Right hindlimb (tissue), 1 donor: ENCODE results near the gene FZD10.
A peak's percentile ranks its signal among the peaks of the same experiment; 100 is the strongest.

Source experiments
- DNase-seq: peaks from one replicate; pipeline ENCODE4 v3.0.0-alpha.2; 2018

The FZD10 gene

GRCh38 chr12:130162267-130162666, at the start of gene FZD10:
TSS of gene FZD10 (plus strand) at chr12:130162464. CDS start at chr12:130162943, 479 bp downstream.
- peak; percentile 85 for DNase-seq

- no peak for DNase-seq
Measured at GRCh38 chr12:130114952-130115351, 47.3 kb upstream of the FZD10 start.

DNA sequence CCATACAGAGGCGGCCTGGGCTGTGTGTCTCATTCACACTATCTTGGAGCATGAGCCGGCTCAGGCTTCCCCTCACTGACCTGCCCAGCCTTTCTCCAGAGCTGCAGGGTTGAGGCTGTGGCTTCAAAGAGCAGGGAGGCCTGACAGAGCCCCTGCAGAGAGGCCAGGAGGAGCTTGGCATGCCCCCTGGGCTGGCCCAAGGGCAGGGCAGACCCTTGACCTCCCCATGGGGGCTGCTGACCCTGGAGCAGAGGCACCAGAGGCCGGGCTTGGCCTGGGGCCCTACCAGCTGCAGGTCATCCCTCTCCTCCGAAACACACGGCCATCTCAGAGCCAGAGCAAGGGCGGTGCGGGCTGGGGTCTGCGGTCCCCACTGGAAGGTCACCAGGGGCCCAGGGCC, 46.6 kb upstream of the FZD10 start:
- no peak for DNase-seq

DNA sequence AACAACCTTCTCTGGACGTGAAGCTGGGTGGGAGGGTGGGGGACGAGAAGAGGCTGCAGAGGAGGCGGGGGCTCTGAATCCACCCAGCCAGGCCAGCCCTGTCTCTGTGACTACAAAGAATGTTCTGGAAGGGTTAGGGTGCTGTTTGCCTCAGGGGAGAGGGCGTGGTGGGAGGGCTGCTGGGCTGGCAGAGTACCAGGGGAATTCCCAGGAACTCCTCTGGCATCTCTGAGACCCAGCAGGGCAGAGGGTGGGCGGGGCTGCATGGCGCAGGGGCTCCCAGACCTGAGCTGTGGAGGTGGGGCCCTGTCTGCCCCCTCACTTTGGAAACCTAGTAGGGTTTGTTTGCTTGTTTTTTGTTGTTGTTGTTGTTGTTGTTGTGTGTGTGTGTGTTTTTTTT, 45.5 kb upstream of the FZD10 start:
- DNase-seq, result no peak

GRCh38 chr12:130117233-130117632, 45.0 kb upstream of the FZD10 start:
- DNase-seq, result no peak

DNA sequence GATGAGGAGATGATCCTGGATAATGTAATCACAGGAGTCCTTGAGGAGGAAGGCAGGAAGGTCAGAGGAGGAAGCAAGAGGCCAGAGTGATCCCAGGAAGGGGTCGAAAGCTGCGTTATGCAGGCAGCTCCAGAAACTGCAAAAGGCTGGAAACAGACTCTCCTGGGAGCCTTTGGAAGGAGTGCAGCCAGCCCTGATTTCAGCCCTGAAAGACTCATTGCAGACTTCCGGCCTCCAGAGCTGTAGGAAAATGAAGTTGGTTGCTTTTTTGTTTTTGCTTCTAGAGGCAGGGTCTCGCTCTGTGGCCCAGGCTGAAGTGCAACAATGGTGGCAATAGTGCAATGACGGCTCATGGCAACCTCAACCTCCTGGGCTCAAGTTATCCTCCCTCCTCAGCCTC, 44.6 kb upstream of the FZD10 start:
- DNase-seq, result peak; percentile 69

DNA sequence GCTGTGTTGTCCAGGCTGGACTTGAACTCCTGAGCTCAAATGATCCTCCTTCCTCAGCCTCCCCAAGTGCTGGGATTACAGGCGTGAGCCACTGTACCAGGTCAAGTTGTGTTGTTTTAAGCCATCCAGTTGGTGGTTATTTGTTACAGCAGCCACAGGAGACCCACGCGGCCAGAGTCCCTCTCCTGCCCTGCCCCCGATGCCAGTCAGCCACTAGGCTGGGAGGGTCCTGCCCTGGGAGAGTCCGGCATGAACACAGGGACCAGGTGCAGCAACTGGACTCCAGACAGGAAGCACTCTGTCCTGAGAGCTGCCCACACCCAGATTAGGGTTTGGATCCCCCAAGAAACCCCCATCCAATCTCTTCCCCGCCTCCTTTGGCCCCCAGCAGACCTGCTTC, 44.1 kb upstream of the FZD10 start:
- DNase-seq, result no peak

DNA sequence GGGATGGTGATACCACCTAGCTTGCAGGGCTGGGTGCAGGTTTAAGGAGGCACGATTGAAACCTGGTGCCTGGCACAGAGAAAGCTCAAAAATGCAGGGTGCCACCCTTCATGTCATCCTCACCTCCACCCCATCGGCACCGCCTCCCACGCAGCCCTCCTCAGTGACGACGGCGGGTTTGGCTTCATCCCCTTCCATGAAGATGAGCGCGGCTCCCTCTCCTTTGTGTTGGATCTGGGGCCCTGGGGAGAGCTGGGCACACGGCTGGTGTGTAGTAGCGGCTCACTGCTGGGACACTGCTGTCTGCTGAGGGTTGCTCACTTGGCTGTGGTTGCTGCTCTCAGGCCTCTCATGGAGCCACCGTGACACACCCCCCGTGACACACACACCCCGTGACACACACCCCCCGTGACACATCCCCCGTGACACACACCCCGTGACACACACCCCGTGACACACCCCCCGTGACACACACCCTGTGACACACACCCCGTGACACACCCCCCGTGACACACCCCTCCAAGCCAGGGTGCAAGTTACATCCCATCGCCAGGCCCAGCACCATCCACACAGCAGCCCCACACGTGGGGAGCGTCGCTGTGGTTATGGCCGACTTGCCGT, 42.9 kb upstream of the FZD10 start:
- no peak for DNase-seq

DNA sequence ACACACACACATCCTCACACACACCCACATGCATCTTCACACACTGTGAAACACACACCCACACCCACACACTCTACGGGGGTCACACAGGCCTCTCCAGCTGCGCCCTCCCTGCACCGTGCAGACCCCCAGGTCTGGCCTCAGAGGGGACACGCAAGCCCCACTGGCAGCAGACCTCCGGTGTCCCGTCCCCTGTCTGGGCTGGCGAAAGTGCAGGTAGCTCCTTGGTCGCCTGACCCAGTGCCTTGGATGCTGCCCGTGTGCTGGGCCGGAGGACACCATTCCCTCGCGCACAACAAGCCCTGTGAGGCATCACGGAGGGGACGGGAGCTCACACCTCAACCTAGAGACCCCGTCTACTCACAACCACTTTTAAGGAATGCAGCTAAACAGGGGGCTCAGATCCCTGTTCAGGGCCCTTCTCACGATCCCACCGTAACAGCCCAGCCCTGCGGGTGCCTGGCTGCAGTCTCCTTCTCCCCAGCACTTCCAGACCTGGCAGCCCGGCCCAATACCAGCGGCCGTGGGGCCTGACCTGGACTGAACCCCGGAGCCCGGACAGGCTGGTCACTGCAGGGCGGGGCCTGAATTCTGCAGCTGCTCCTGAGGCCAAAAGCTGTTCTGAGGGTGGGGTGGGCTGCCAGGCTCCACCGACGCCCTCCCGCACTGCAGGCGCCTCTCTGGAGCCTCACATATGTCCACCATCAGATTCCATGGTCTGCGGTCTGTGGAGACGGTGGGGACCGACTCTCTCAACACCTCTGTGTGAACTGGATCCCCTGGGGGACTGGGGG, 42.1 kb upstream of the FZD10 start:
- peak; percentile 45 for DNase-seq

- DNase-seq, result peak; percentile 31
Measured at GRCh38 chr12:130121226-130122000, 40.9 kb upstream of the FZD10 start.

- no peak for DNase-seq
Measured at GRCh38 chr12:130122356-130122755, 39.9 kb upstream of the FZD10 start.

- DNase-seq, result no peak
Measured at GRCh38 chr12:130124106-130124505, 38.2 kb upstream of the FZD10 start.

DNA sequence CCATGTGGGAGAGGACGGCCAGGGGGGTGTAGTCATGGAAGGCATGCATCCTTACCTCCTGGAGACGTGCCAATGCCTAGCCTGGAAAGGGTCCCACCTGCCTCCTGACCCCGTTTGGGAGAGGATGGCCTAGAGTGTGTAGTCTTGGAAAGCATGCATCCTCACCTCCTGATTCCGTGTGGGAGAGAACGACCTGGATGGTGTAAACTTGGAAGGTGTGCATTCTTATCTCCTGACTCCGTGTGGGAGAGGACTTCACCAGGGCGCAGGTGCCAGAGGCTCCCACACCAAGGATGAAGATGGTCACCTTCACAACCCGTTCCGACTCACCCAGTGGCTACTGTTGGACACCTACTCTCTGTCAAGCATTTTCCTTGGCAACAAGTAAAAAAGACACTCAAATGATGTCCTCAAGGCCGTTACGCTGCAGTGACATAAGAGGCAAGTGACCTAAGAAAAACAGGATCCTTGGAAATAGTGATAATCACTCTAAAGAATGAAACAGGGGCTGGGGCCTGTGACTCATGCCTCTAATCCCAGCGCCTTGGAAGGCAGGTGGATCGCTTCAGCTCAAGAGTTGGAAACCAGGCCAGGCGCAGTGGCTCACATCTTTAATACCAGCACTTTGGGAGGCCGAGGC, 37.5 kb upstream of the FZD10 start:
- no peak for DNase-seq

- peak; percentile 52 for DNase-seq
Measured at GRCh38 chr12:130126023-130126432, 36.2 kb upstream of the FZD10 start.

DNA sequence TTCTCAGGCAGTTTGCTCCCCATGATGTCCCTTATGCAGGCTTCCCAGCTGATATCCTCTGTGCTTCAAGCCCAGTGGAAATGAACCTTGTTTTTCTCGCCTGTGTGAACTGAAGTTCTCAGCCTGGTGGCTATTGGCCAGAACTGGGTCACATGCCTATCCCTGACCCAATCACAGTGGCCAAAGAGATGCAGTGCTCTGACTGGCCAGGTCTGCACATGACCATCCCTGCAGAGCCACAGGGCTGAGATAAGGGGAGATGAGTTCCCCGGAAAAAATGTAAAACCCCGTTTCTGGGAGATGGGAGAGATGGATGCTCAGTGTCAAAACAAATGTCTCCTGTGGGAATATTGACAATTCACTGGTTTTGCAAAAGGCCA, 34.7 kb upstream of the FZD10 start:
- DNase-seq, result peak; percentile 44

DNA sequence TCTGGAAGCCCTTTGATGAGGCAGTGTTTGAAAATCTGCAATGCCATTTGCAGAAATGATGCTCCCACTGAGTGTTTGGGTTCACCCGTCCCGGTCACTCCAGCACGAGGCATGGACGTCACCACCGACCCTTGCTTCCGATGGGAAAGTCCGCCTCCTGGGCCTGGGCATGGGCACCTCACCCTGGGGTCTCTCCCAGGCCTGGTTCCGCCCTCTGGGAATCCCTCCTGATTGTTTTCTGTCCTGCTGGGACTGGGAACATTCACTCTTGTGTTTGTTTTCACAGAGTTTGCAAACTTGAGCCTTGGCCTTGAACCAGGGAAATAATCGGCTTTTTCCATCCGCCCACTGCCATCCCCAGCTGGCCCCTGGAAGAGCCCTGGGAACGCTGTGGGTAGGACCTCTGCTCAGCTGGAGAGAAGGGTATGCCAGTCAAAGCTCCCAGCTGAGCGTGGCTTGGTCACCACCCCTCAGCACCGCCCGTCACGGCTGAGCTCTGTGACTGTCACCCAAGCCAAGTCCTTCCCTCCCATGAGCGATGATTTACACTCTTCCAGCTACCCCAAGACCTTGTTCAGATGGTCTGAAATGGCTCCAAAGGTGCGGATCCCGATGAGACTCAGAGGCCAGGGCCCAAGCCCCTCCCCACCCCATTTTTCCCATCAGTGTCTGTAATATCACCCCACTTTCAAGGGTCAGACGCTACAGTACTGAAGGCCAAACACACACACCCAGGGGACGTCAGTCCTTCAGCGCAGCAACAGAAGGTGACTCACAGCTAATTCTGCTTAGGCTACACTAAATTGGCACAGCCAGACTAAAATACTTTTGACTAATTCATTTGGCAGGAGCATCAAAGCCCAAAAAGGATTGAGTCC, 34.1 kb upstream of the FZD10 start:
- DNase-seq, result peak; percentile 55

DNA sequence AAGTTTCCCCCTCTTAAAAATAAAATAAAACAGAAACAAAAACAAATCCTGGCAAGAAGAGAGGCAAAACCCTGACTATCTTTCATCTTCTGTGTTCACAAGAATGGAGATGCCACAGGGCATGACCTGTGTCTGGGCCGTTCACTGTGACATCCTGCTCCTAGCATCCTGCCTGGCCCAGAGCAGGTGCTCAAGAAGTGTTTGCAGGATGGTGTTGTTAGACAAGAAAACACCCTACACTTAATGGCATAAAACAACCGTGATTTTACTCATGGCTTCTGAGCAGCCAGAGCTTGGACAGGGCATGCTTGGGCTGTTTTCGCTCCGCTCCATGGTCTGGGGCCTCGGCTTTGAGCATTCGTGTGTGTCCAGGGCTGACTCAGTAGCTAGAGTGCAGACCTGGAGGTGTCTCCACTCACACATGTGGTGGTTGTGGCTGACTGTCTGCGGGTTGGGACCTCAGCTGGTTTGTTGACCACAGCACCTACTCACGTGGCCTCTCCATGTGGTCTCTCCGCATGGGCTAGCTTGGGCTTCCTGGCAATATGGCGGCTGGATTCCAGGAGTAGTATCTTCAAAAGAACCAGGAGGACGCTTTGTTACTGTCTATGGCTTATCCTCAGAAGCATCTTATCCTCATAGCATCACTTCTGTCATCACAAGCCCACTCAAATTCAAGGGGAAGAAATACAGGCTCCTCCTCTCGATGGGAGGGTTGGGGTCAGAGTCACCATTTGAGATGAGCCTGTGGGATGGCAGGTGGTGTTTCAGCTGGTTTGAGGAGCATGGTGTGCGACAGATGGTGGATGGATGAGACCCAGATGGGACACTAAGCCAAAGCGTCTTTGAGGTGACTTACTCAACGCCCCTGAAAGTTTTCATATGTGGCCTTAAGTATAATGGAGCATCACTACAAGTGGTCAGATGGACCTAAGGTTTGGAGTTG, 33.2 kb upstream of the FZD10 start:
- DNase-seq, result no peak

DNA sequence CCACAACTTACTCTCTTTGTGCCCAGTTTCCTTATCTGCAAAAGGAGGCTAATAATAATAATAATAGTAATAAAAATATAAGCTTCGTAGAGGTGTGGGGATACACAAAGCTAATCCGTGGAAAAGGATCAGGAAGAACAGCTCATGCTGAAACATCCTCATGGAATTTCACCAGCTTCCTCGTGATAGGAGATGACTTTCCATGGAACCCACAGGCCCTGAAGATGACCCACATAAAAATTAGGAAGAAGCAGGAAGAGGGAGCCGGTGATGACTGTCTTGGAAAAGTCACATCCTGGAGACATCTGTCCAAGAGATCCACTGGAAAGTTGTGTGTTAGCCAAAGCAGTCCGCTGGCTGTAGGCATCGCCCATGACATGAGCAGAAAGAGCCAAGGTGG, 31.9 kb upstream of the FZD10 start:
- no peak for DNase-seq

GRCh38 chr12:130131025-130131424, 31.2 kb upstream of the FZD10 start:
- DNase-seq, result no peak

- DNase-seq, result no peak
Measured at GRCh38 chr12:130131801-130132200, 30.5 kb upstream of the FZD10 start.
